SK-N-MC (cell line): ENCODE data around the gene MGA.

Experiments used
- EZH2 ChIP-seq: fragments of 200-600 bp; sonication (generic); IDR thresholded peaks from one replicate; pipeline ENCODE4 v1.6.1; 2017; ENCODE audit warnings: antibody characterized with exemption
- FOXP2 ChIP-seq: optimal IDR thresholded peaks from 2 replicates; pipeline ENCODE3; 2011; ENCODE audit warnings: mild to moderate bottlenecking, moderate library complexity; ENCODE audit not compliant: insufficient read depth; ENCODE audit errors: extremely low read length, control extremely low read depth
- POLR2AphosphoS5 ChIP-seq: IDR thresholded peaks from 2 replicates; pipeline ENCODE4 v1.6.1; 2012; ENCODE audit warnings: mild to moderate bottlenecking, low read depth, low read length, borderline replicate concordance

- TF ChIP-seq EZH2, result no peak
- TF ChIP-seq POLR2AphosphoS5, result no peak
- no peak for TF ChIP-seq FOXP2
Observed at GRCh38 chr15:41817327-41817726, 157.1 kb downstream of the MGA start.
